Keratinocyte (primary cell): ENCODE results near the gene HOMER1. TPM values are rescaled to one million over a fixed set of nuclear protein-coding genes. Genes with fewer than 3 reads are reported as not detected.

Experiments used
- DNase-seq: peaks from one replicate; pipeline ENCODE4 v3.0.0-alpha.2; 2011; ENCODE audit warnings: low read depth, missing footprints, low spot score
- FAIRE-seq: peaks from 2 replicates; lab custom pipeline; 2011; peaks lifted over from hg19 to GRCh38; lab: Jason Lieb, UNC
- H2AFZ ChIP-seq: 2 replicates; pipeline ENCODE4 v1.6.0; 2012; ENCODE audit warnings: low read length, control low read depth, inconsistent platforms; ENCODE audit not compliant: control insufficient read depth
- H3K27ac ChIP-seq: 2 replicates; pipeline ENCODE4 v1.5.1; 2011; ENCODE audit warnings: low read length; ENCODE audit not compliant: control insufficient read depth, insufficient read depth
- H3K27me3 ChIP-seq: 3 replicates; pipeline ENCODE4 v1.6.0; 2011; ENCODE audit warnings: low read length; ENCODE audit not compliant: control insufficient read depth, insufficient read depth; ENCODE audit errors: extremely low read depth
- H3K36me3 ChIP-seq, 2 experiments: 2 replicates in 1 of 2; 3 replicates in 1 of 2; pipeline ENCODE4 v1.5.1; 2011; ENCODE audit warnings: low read length in 2 of 2, mild to moderate bottlenecking in 1 of 2; ENCODE audit not compliant: control insufficient read depth in 2 of 2, insufficient read depth in 2 of 2; ENCODE audit errors: extremely low read depth in 1 of 2
- H3K4me1 ChIP-seq: 3 replicates; pipeline ENCODE4 v1.5.1; 2011; ENCODE audit warnings: low read length; ENCODE audit not compliant: control insufficient read depth, insufficient read depth; ENCODE audit errors: extremely low read depth
- H3K4me2 ChIP-seq: 3 replicates; pipeline ENCODE4 v1.6.0; 2011; ENCODE audit warnings: low read depth, low read length; ENCODE audit not compliant: control insufficient read depth, insufficient read depth; ENCODE audit errors: extremely low read depth
- H3K4me3 ChIP-seq, 3 experiments: fragments of 200-600 bp in 1 of 3; sonication (generic) in 1 of 3; 2 replicates in 2 of 3; 3 replicates in 1 of 3; pipeline ENCODE4 v1.5.1; 2011 to 2016; ENCODE audit warnings: low read length in 3 of 3, mild to moderate bottlenecking in 3 of 3, control low read depth in 2 of 3, inconsistent platforms in 1 of 3, low read depth in 1 of 3, mixed read lengths in 1 of 3, mixed run types in 1 of 3, moderate library complexity in 1 of 3; ENCODE audit not compliant: control insufficient read depth in 2 of 3, insufficient read depth in 2 of 3; ENCODE audit errors: extremely low read depth in 1 of 3
- H3K79me2 ChIP-seq: 2 replicates; pipeline ENCODE4 v1.6.0; 2012; ENCODE audit warnings: low read length; ENCODE audit not compliant: control insufficient read depth, insufficient read depth
- H3K9ac ChIP-seq: 3 replicates; pipeline ENCODE4 v1.6.0; 2011; ENCODE audit warnings: low read length; ENCODE audit not compliant: control insufficient read depth, insufficient read depth; ENCODE audit errors: extremely low read depth
- H3K9me1 ChIP-seq: 3 replicates; pipeline ENCODE4 v1.6.0; 2011; ENCODE audit warnings: low read length; ENCODE audit not compliant: control insufficient read depth, insufficient read depth; ENCODE audit errors: extremely low read depth
- H3K9me3 ChIP-seq: 2 replicates; pipeline ENCODE4 v1.5.1; 2012; ENCODE audit warnings: low read depth, low read length; ENCODE audit not compliant: control insufficient read depth
- H4K20me1 ChIP-seq: 3 replicates; pipeline ENCODE4 v1.6.0; 2011; ENCODE audit warnings: low read length; ENCODE audit not compliant: control insufficient read depth, insufficient read depth; ENCODE audit errors: extremely low read depth
- CTCF ChIP-seq, 3 experiments: IDR thresholded peaks in 1 of 3; conservative IDR thresholded peaks in 1 of 3; optimal IDR thresholded peaks in 1 of 3; 2 replicates in 2 of 3; 3 replicates in 1 of 3; pipeline versions ENCODE3 to v1.5.1; 2011; ENCODE audit warnings: low read length in 3 of 3, mild to moderate bottlenecking in 3 of 3, moderate library complexity in 2 of 3, control low read depth in 1 of 3, inconsistent platforms in 1 of 3; ENCODE audit not compliant: insufficient read depth in 2 of 3; ENCODE audit errors: extremely low read depth in 1 of 3
- EZH2 ChIP-seq: IDR thresholded peaks from one replicate; pipeline ENCODE4 v1.6.1; 2012; ENCODE audit warnings: inconsistent platforms, mild to moderate bottlenecking, low read length, moderate library complexity
- dilution Hi-C: fragments of 300-500 bp; cut with MboI; formaldehyde crosslinking; loops from one replicate; pipeline ENCODE4 v1.7.0; 2020; ENCODE audit warnings: low sequenced_read_pairs; ENCODE audit not compliant: extremely low pct_ligation_motif_present
- polyA plus RNA-seq, 5 experiments: library from polyadenylated mRNA; depleted of rRNA in 3 of 5; stranded (reverse) in 3 of 5; stranded (forward) in 1 of 5; unstranded in 1 of 5; fragments of >200 nt; gene quantifications; 1 replicate in 1 of 5; 2 replicates in 3 of 5; 3 replicates in 1 of 5; pipeline versions ENCODE4 v1.2.1 to v1.2.3, GENCODE V29; 2011 to 2012; ENCODE audit warnings: missing spikeins in 2 of 5, low read depth in 1 of 5, low replicate concordance in 1 of 5

The HOMER1 gene
- polyA plus RNA-seq, 1 donor (not counting 4 experiments of a cell fraction or from before 2014, with no cell fraction given): 6.5 TPM

- H3K4me2 ChIP-seq: no peak overlapping the region
- no peaks in the 10 kb centered on the region for H3K9me1 ChIP-seq
- peaks cover 3% of the 10 kb centered on the region for H3K79me2 ChIP-seq
- TF ChIP-seq EZH2 (no peak), CTCF (optimal IDR thresholded peaks at IDR 0.05 in 1 of 3, IDR thresholded peaks at IDR 0.05 in 1 of 3, conservative IDR thresholded peaks at IDR 0.05 in 1 of 3; ENCODE audit: extremely low read depth in 1 of 3, insufficient read depth in 2 of 3, low read length in 3 of 3) (no peak)
- H3K36me3 ChIP-seq: no peaks in the 10 kb centered on the region
- H3K27me3 ChIP-seq: no peaks in the 10 kb centered on the region
- DNase-seq (no peak), FAIRE-seq (no peak)
- H4K20me1 ChIP-seq: no peaks in the 10 kb centered on the region
- no peaks in the 10 kb centered on the region for H3K9me3 ChIP-seq
- dilution Hi-C loops: no loop called here
- H2AFZ ChIP-seq: no peak overlapping the region
- H3K4me3 ChIP-seq: no peak overlapping the region
- no peak overlapping the region for H3K27ac ChIP-seq
- no peaks in the 10 kb centered on the region for H3K4me1 ChIP-seq
- H3K9ac ChIP-seq: no peak overlapping the region
These were observed 24.2 kb downstream of the HOMER1 start for GRCh38 chr5:79489773-79490172.

GRCh38 chr5:79488775-79489174 is 25.2 kb downstream of the HOMER1 start:
- no peaks in the 10 kb centered on the region for H4K20me1 ChIP-seq
- no peak overlapping the region for H2AFZ ChIP-seq
- no peak overlapping the region for H3K9ac ChIP-seq
- H3K27me3 ChIP-seq: no peaks in the 10 kb centered on the region
- dilution Hi-C loops: no loop called here
- no peaks in the 10 kb centered on the region for H3K36me3 ChIP-seq
- no peaks in the 10 kb centered on the region for H3K9me3 ChIP-seq
- H3K27ac ChIP-seq: no peak overlapping the region
- H3K4me3 ChIP-seq: no peak overlapping the region
- peaks cover 3% of the 10 kb centered on the region for H3K79me2 ChIP-seq
- DNase-seq (no peak), FAIRE-seq (no peak)
- no peaks in the 10 kb centered on the region for H3K9me1 ChIP-seq
- H3K4me1 ChIP-seq: no peaks in the 10 kb centered on the region
- no peak overlapping the region for H3K4me2 ChIP-seq
- no peak for TF ChIP-seq EZH2
- no peak for TF ChIP-seq CTCF (optimal IDR thresholded peaks at IDR 0.05 in 1 of 3, IDR thresholded peaks at IDR 0.05 in 1 of 3, conservative IDR thresholded peaks at IDR 0.05 in 1 of 3; ENCODE audit: extremely low read depth in 1 of 3, insufficient read depth in 2 of 3, low read length in 3 of 3)
